WTC11 (cell line): ENCODE data around the gene CLEC9A. TPM values are rescaled to one million over a fixed set of nuclear protein-coding genes. Genes with fewer than 3 reads are reported as not detected.

Source experiments
- ATAC-seq: fragments of 200-7000 bp; cut with Tn5 transposase; 2 replicates; pipeline ENCODE4 v1.10.0; 2021; ENCODE audit warnings: mild to moderate bottlenecking, moderate library complexity
- CTCF ChIA-PET: fragments of 300-600 bp; sonication (Branson Sonifier 250); formaldehyde crosslinking; loops from one replicate; lab custom pipeline; 2021; ENCODE audit warnings: antibody characterized with exemption; lab: Charles Lee
- POLR2A ChIA-PET: fragments of 350-600 bp; sonication (Branson Sonifier 250); formaldehyde crosslinking; loops from one replicate; lab custom pipeline; 2021; ENCODE audit warnings: antibody characterized with exemption; lab: Charles Lee
- DNase-seq: peaks from one replicate; pipeline ENCODE4 v3.0.0; 2021; ENCODE audit warnings: low spot score
- H3K27ac Mint-ChIP-seq: 2 replicates; pipeline ENCODE4 v1.8.0; 2021; ENCODE audit warnings: mixed read lengths
- H3K27me3 Mint-ChIP-seq: 2 replicates; pipeline ENCODE4 v1.8.0; 2021; ENCODE audit warnings: low read depth, mild to moderate bottlenecking, moderate library complexity, mixed read lengths
- H3K36me3 Mint-ChIP-seq: 2 replicates; pipeline ENCODE4 v1.8.0; 2021; ENCODE audit warnings: mixed read lengths
- H3K4me1 Mint-ChIP-seq: 2 replicates; pipeline ENCODE4 v1.8.0; 2022; ENCODE audit warnings: mixed read lengths
- H3K4me3 Mint-ChIP-seq: 2 replicates; pipeline ENCODE4 v1.8.0; 2021; ENCODE audit warnings: mild to moderate bottlenecking, moderate library complexity, mixed read lengths
- H3K9me3 Mint-ChIP-seq: 2 replicates; pipeline ENCODE4 v1.8.0; 2021; ENCODE audit warnings: mixed read lengths
- CBFB ChIP-seq: sonication (generic); formaldehyde crosslinking; IDR thresholded peaks from 2 replicates; pipeline ENCODE4 v1.8.1; 2022; ENCODE audit warnings: mild to moderate bottlenecking, low read depth, missing genetic modification reagents
- CREB1 ChIP-seq: sonication (generic); formaldehyde crosslinking; IDR thresholded peaks from 2 replicates; pipeline ENCODE4 v1.8.0; 2023; ENCODE audit warnings: mild to moderate bottlenecking, missing genetic modification reagents
- ELF4 ChIP-seq: sonication (generic); formaldehyde crosslinking; IDR thresholded peaks from 2 replicates; pipeline ENCODE4 v1.8.1; 2022; ENCODE audit warnings: low read depth, mild to moderate bottlenecking, moderate library complexity, missing genetic modification reagents
- FOXJ3 ChIP-seq: sonication (generic); formaldehyde crosslinking; IDR thresholded peaks from 2 replicates; pipeline ENCODE4 v1.9.0; 2021; ENCODE audit warnings: missing genetic modification reagents, mild to moderate bottlenecking, borderline replicate concordance
- FOXP1 ChIP-seq: sonication (generic); formaldehyde crosslinking; IDR thresholded peaks from 2 replicates; pipeline ENCODE4 v1.8.0; 2022; ENCODE audit warnings: missing genetic modification reagents, mild to moderate bottlenecking, moderate library complexity, borderline replicate concordance
- GTF2I ChIP-seq: fragments of 250-450 bp; sonication (Bioruptor Pico); conservative IDR thresholded peaks from 2 replicates; pipeline ENCODE4 v1.4.0; 2021; ENCODE audit warnings: mild to moderate bottlenecking
- HMGA2 ChIP-seq: fragments of 250-450 bp; sonication (Bioruptor Pico); IDR thresholded peaks from 2 replicates; pipeline ENCODE4 v1.4.0; 2021; ENCODE audit warnings: mild to moderate bottlenecking, moderate library complexity
- KAT7 ChIP-seq: sonication (generic); formaldehyde crosslinking; IDR thresholded peaks from 2 replicates; pipeline ENCODE4 v1.8.1; 2023; ENCODE audit warnings: missing genetic modification reagents, mild to moderate bottlenecking, borderline replicate concordance
- MAX ChIP-seq: sonication (generic); formaldehyde crosslinking; IDR thresholded peaks from 2 replicates; pipeline ENCODE4 v1.8.0; 2022; ENCODE audit warnings: mild to moderate bottlenecking, missing genetic modification reagents
- NR2C2 ChIP-seq: sonication (generic); formaldehyde crosslinking; IDR thresholded peaks from 2 replicates; pipeline ENCODE4 v1.8.0; 2022; ENCODE audit warnings: mild to moderate bottlenecking, missing genetic modification reagents
- NR3C1 ChIP-seq: sonication (generic); formaldehyde crosslinking; conservative IDR thresholded peaks from 2 replicates; pipeline ENCODE4 v1.8.1; 2023; ENCODE audit warnings: low read depth, mild to moderate bottlenecking, missing genetic modification reagents
- RORB ChIP-seq: fragments of 250-450 bp; sonication (Bioruptor Pico); IDR thresholded peaks from 2 replicates; pipeline ENCODE4 v1.9.0; 2021; ENCODE audit warnings: mild to moderate bottlenecking
- SMAD4 ChIP-seq: sonication (generic); formaldehyde crosslinking; IDR thresholded peaks from 2 replicates; pipeline ENCODE4 v1.8.0; 2022; ENCODE audit warnings: mild to moderate bottlenecking, missing genetic modification reagents
- SOX15 ChIP-seq: fragments of 250-450 bp; sonication (Bioruptor Pico); IDR thresholded peaks from 2 replicates; pipeline ENCODE4 v1.9.0; 2021; ENCODE audit warnings: mild to moderate bottlenecking
- SP1 ChIP-seq: sonication (generic); formaldehyde crosslinking; conservative IDR thresholded peaks from 2 replicates; pipeline ENCODE4 v1.8.1; 2022; ENCODE audit warnings: missing genetic modification reagents
- TP53 ChIP-seq: sonication (generic); formaldehyde crosslinking; IDR thresholded peaks from 2 replicates; pipeline ENCODE4 v1.8.1; 2023; ENCODE audit warnings: mild to moderate bottlenecking, missing genetic modification reagents
- ZNF121 ChIP-seq: sonication (generic); formaldehyde crosslinking; IDR thresholded peaks from 2 replicates; pipeline ENCODE4 v1.8.0; 2023; ENCODE audit warnings: missing genetic modification reagents
- ZNF317 ChIP-seq: sonication (generic); formaldehyde crosslinking; IDR thresholded peaks from 2 replicates; pipeline ENCODE4 v1.8.1; 2023; ENCODE audit warnings: low read depth, mild to moderate bottlenecking, moderate library complexity, missing genetic modification reagents, borderline replicate concordance
- ZNF425 ChIP-seq: fragments of 250-450 bp; sonication (Bioruptor Pico); conservative IDR thresholded peaks from 2 replicates; pipeline ENCODE4 v1.9.0; 2021; ENCODE audit warnings: mild to moderate bottlenecking
- ZNF532 ChIP-seq: fragments of 250-450 bp; sonication (Bioruptor Pico); IDR thresholded peaks from 2 replicates; pipeline ENCODE4 v1.9.0; 2021; ENCODE audit warnings: mild to moderate bottlenecking, borderline replicate concordance
- ZNF671 ChIP-seq: fragments of 250-450 bp; sonication (Bioruptor Pico); IDR thresholded peaks from 2 replicates; pipeline ENCODE4 v1.8.0; 2021; ENCODE audit warnings: mild to moderate bottlenecking
- total RNA-seq: library from RNA; stranded (reverse); gene quantifications from 3 replicates; pipeline ENCODE4 v1.2.3, GENCODE V29; 2021
- TF ChIP-seq, protein P1 (sequence below): fragments of 250-450 bp; sonication (Bioruptor Pico); IDR thresholded peaks from 2 replicates; pipeline ENCODE4 v1.9.0; 2021; ENCODE audit warnings: moderate library complexity, mild to moderate bottlenecking, inconsistent platforms, borderline replicate concordance
- TF ChIP-seq, protein P2 (sequence below): sonication (generic); formaldehyde crosslinking; conservative IDR thresholded peaks from 2 replicates; pipeline ENCODE4 v1.8.1; 2023; ENCODE audit warnings: mild to moderate bottlenecking, low read depth, missing genetic modification reagents, moderate library complexity
- TF ChIP-seq, protein P3 (sequence below): sonication (generic); formaldehyde crosslinking; IDR thresholded peaks from 2 replicates; pipeline ENCODE4 v1.8.1; 2023; ENCODE audit warnings: mild to moderate bottlenecking, missing genetic modification reagents
- TF ChIP-seq, protein P4 (sequence below): sonication (generic); formaldehyde crosslinking; IDR thresholded peaks from 2 replicates; pipeline ENCODE4 v1.8.0; 2023; ENCODE audit warnings: missing genetic modification reagents

CLEC9A gene
- total RNA-seq, 1 experiment from 2014 or later: not detected

GRCh38 chr12:10027311-10027710, 3.2 kb upstream of the CLEC9A start:
- peaks cover 31% of the 10 kb centered on the region for H3K9me3 Mint-ChIP-seq
- DNase-seq (no peak), ATAC-seq (no peak)
- peaks cover 9% of the 10 kb centered on the region; the same call in 1 of the 2 replicates for H3K36me3 Mint-ChIP-seq
- H3K27me3 Mint-ChIP-seq: no peaks in the 10 kb centered on the region
- POLR2A ChIA-PET: no interaction called here
- H3K4me1 Mint-ChIP-seq: peaks cover 13% of the 10 kb centered on the region
- CTCF ChIA-PET: no interaction called here
- no peak overlapping the region for H3K27ac Mint-ChIP-seq
- no peak overlapping the region for H3K4me3 Mint-ChIP-seq
- no peak for TF ChIP-seq CBFB (CRISPR knock-in tag)
- TF ChIP-seq HMGA2 (CRISPR knock-in tag): no peak
- no peak for TF ChIP-seq ZNF671 (CRISPR knock-in tag)
- TF ChIP-seq FOXJ3: no peak
- TF ChIP-seq SP1 (CRISPR knock-in tag): no peak
- no peak for TF ChIP-seq SOX15 (CRISPR knock-in tag)
- TF ChIP-seq GTF2I: no peak
- no peak for TF ChIP-seq SMAD4
- TF ChIP-seq FOXP1 (CRISPR knock-in tag): no peak
- TF ChIP-seq ELF4 (CRISPR knock-in tag): no peak
- TF ChIP-seq, protein P1, sequence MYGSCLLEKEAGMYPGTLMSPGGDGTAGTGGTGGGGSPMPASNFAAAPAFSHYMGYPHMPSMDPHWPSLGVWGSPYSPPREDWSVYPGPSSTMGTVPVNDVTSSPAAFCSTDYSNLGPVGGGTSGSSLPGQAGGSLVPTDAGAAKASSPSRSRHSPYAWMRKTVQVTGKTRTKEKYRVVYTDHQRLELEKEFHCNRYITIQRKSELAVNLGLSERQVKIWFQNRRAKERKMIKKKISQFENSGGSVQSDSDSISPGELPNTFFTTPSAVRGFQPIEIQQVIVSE (CRISPR knock-in tag): no peak
- TF ChIP-seq NR2C2 (CRISPR knock-in tag): no peak
- no peak for TF ChIP-seq ZNF317 (CRISPR knock-in tag)
- TF ChIP-seq MAX (CRISPR knock-in tag): no peak

DNA sequence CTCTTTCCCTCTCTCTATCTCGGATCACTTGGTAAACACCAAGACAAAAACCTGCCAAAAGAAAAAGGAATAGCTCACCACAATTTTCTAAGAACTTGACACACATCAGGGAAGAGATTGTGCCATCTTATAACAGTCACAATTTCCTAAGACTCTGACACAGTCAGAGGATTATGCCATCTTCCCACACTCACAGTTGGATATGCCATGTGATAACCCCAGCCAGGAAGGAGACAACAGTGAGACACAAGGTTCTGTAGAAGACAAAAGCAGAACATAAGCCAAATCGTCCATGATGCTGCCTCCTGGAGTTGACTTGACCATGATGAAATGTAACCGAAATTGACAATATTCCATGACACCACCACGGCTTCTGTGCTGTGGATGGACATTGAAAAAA, 2.8 kb upstream of the CLEC9A start:
- ATAC-seq (no peak), DNase-seq (no peak)
- POLR2A ChIA-PET: no interaction called here
- no peaks in the 10 kb centered on the region for H3K27me3 Mint-ChIP-seq
- H3K27ac Mint-ChIP-seq: no peak overlapping the region
- H3K4me1 Mint-ChIP-seq: peaks cover 13% of the 10 kb centered on the region
- CTCF ChIA-PET: no interaction called here
- H3K36me3 Mint-ChIP-seq: peaks cover 9% of the 10 kb centered on the region; the same call in 1 of the 2 replicates
- H3K9me3 Mint-ChIP-seq: peaks cover 31% of the 10 kb centered on the region
- no peak overlapping the region for H3K4me3 Mint-ChIP-seq
- TF ChIP-seq ZNF425 (CRISPR knock-in tag) (no peak), ZNF121 (no peak), RORB (CRISPR knock-in tag) (no peak), KAT7 (CRISPR knock-in tag) (no peak), GTF2I (no peak), TP53 (CRISPR knock-in tag) (no peak), ZNF532 (CRISPR knock-in tag) (no peak), NR3C1 (CRISPR knock-in tag) (no peak), CREB1 (CRISPR knock-in tag) (no peak)
- TF ChIP-seq, protein P2, sequence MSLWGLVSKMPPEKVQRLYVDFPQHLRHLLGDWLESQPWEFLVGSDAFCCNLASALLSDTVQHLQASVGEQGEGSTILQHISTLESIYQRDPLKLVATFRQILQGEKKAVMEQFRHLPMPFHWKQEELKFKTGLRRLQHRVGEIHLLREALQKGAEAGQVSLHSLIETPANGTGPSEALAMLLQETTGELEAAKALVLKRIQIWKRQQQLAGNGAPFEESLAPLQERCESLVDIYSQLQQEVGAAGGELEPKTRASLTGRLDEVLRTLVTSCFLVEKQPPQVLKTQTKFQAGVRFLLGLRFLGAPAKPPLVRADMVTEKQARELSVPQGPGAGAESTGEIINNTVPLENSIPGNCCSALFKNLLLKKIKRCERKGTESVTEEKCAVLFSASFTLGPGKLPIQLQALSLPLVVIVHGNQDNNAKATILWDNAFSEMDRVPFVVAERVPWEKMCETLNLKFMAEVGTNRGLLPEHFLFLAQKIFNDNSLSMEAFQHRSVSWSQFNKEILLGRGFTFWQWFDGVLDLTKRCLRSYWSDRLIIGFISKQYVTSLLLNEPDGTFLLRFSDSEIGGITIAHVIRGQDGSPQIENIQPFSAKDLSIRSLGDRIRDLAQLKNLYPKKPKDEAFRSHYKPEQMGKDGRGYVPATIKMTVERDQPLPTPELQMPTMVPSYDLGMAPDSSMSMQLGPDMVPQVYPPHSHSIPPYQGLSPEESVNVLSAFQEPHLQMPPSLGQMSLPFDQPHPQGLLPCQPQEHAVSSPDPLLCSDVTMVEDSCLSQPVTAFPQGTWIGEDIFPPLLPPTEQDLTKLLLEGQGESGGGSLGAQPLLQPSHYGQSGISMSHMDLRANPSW (CRISPR knock-in tag): no peak
- TF ChIP-seq, protein P3, sequence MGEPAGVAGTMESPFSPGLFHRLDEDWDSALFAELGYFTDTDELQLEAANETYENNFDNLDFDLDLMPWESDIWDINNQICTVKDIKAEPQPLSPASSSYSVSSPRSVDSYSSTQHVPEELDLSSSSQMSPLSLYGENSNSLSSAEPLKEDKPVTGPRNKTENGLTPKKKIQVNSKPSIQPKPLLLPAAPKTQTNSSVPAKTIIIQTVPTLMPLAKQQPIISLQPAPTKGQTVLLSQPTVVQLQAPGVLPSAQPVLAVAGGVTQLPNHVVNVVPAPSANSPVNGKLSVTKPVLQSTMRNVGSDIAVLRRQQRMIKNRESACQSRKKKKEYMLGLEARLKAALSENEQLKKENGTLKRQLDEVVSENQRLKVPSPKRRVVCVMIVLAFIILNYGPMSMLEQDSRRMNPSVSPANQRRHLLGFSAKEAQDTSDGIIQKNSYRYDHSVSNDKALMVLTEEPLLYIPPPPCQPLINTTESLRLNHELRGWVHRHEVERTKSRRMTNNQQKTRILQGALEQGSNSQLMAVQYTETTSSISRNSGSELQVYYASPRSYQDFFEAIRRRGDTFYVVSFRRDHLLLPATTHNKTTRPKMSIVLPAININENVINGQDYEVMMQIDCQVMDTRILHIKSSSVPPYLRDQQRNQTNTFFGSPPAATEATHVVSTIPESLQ: no peak
- TF ChIP-seq, protein P4, sequence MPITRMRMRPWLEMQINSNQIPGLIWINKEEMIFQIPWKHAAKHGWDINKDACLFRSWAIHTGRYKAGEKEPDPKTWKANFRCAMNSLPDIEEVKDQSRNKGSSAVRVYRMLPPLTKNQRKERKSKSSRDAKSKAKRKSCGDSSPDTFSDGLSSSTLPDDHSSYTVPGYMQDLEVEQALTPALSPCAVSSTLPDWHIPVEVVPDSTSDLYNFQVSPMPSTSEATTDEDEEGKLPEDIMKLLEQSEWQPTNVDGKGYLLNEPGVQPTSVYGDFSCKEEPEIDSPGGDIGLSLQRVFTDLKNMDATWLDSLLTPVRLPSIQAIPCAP (CRISPR knock-in tag): no peak
